Activated B cell treated with CpG ODN at 0.5 μM for 24 hours (primary cell): ENCODE data around the gene CXCL14. TPM values are rescaled to one million over a fixed set of nuclear protein-coding genes. Genes with fewer than 3 reads are reported as not detected.

Experiments used
- ATAC-seq: fragments of 200-7000 bp; cut with Tn5 transposase; one replicate; pipeline ENCODE4 v1.10.0; 2021; ENCODE audit warnings: low read depth, mild to moderate bottlenecking, moderate library complexity
- CTCF ChIA-PET: fragments of 350-600 bp; sonication (Branson Sonifier 250); formaldehyde crosslinking; loops from one replicate; lab custom pipeline; 2021; ENCODE audit warnings: antibody characterized with exemption; lab: Charles Lee
- POLR2A ChIA-PET: fragments of 350-600 bp; sonication (Branson Sonifier 250); formaldehyde crosslinking; loops from one replicate; lab custom pipeline; 2021; ENCODE audit warnings: antibody characterized with exemption; lab: Charles Lee
- DNase-seq: peaks from one replicate; pipeline ENCODE4 v3.0.0; 2022
- H3K27ac Mint-ChIP-seq: one replicate; pipeline ENCODE4 v1.8.0; 2020; ENCODE audit warnings: mixed read lengths
- H3K27me3 Mint-ChIP-seq: one replicate; pipeline ENCODE4 v1.8.0; 2021; ENCODE audit warnings: mixed read lengths
- H3K36me3 Mint-ChIP-seq: one replicate; pipeline ENCODE4 v1.8.0; 2021; ENCODE audit warnings: low read depth, mixed read lengths
- H3K4me1 Mint-ChIP-seq: one replicate; pipeline ENCODE4 v1.8.0; 2021; ENCODE audit warnings: mixed read lengths
- H3K4me3 Mint-ChIP-seq: one replicate; pipeline ENCODE4 v1.8.0; 2020; ENCODE audit warnings: mild to moderate bottlenecking, mixed read lengths
- H3K9me3 Mint-ChIP-seq: one replicate; pipeline ENCODE4 v1.8.0; 2020; ENCODE audit warnings: mixed read lengths
- intact Hi-C: fragments of 100-400 bp; cut with micrococcal nuclease; formaldehyde crosslinking; loops from one replicate; pipeline ENCODE4 v1.15.1; 2024
- total RNA-seq: library from RNA; stranded (reverse); gene quantifications from 2 replicates; pipeline ENCODE4 v1.2.3, GENCODE V29; 2022
- TF ChIP-seq, protein P1 (sequence below): fragments of 200-600 bp; IDR thresholded peaks from one replicate; pipeline ENCODE4 v1.8.0; 2022; ENCODE audit warnings: antibody characterized with exemption, mild to moderate bottlenecking

Gene CXCL14
- total RNA-seq, 1 donor from 2014 or later: not detected

DNA sequence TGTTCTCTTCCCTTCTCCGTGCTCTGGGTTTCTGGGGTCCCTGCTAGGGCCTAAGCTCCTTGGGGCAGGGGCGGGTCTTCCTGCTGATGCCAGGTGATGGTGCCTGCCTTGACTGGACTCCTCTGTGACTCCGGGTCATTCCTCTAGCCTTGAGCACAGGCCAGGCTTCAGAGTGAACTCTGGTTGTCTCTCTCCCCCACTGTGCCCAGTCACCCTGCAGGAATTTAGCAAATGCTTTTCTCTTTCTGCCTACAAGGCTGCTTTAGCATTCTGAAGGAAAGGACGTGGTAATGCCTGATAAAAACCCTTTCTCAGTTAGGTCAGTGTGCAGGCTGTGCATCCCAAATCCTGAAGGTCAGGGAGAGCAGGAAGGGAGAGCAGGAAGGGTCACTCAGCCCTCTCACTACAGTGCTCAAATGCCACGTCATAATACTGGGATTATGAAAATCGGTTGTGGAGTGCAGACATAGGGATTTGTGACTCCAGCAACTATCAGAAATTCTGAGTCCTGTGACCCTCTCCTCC lies 2.7 kb downstream of the CXCL14 start:
- peaks cover 50% of the 10 kb centered on the region for H3K27me3 Mint-ChIP-seq
- H3K36me3 Mint-ChIP-seq: no peaks in the 10 kb centered on the region
- DNase-seq: no peak
- no peaks in the 10 kb centered on the region for H3K4me1 Mint-ChIP-seq
- H3K4me3 Mint-ChIP-seq: no peak overlapping the region
- no peak for ATAC-seq
- ChIA-PET POLR2A (no interaction called here), CTCF (interaction anchor here (1.5 kb wide), 1 partner anchor 10 kb away, joined by 3 read pairs; no protein-coding TSS in a partner anchor)
- intact Hi-C loops: no loop called here
- no peak overlapping the region for H3K27ac Mint-ChIP-seq
- TF ChIP-seq, protein P1, sequence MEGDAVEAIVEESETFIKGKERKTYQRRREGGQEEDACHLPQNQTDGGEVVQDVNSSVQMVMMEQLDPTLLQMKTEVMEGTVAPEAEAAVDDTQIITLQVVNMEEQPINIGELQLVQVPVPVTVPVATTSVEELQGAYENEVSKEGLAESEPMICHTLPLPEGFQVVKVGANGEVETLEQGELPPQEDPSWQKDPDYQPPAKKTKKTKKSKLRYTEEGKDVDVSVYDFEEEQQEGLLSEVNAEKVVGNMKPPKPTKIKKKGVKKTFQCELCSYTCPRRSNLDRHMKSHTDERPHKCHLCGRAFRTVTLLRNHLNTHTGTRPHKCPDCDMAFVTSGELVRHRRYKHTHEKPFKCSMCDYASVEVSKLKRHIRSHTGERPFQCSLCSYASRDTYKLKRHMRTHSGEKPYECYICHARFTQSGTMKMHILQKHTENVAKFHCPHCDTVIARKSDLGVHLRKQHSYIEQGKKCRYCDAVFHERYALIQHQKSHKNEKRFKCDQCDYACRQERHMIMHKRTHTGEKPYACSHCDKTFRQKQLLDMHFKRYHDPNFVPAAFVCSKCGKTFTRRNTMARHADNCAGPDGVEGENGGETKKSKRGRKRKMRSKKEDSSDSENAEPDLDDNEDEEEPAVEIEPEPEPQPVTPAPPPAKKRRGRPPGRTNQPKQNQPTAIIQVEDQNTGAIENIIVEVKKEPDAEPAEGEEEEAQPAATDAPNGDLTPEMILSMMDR: no peak
- no peaks in the 10 kb centered on the region for H3K9me3 Mint-ChIP-seq

DNA sequence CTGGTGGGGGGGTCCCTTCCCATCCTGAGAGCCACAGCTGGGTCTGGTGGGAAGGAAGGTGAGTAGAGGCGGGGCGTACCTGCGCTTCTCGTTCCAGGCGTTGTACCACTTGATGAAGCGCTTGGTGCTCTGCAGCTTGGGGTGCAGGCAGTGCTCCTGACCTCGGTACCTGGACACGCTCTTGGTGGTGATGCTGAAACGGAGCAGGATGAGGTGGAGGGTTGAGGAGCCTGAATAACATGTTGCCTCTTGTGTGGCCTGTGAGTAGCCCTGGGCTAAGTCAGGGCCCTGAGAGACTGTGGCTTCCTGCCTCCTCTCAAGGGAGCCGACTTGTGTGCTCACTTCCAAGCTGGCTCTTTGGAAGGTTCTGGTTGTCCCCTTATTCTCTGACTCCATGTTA lies 4.3 kb downstream of the CXCL14 start:
- Mint-ChIP-seq H3K27me3 (peaks cover 42% of the 10 kb centered on the region), H3K9me3 (no peaks in the 10 kb centered on the region), H3K4me3 (no peak overlapping the region), H3K27ac (no peak overlapping the region), H3K36me3 (no peaks in the 10 kb centered on the region), H3K4me1 (no peaks in the 10 kb centered on the region)
- ChIA-PET POLR2A (no interaction called here), CTCF (no interaction called here)
- intact Hi-C loops: no loop called here
- DNase-seq (no peak), ATAC-seq (no peak)
- TF ChIP-seq, protein P1: no peak

DNA sequence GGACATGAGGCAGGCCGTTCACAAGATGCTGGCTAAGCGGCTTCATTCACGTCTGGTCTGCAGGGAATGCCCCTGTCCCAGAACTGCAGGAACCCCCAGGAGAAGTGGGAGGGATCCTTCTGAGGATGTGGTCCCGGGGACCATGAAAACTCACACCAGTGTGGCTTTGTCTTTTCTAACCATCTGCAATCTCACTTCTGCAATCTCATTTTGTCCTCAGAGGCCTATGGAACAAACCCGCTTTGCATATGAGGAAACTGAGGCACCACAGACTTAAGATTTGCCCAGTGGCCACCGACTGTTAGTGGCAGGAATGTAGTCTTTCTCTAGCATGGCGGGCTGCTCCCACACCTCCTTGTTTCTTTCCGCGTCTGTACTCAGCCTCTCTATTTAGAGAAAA lies 6.9 kb downstream of the CXCL14 start:
- H3K9me3 Mint-ChIP-seq: no peaks in the 10 kb centered on the region
- no peak for DNase-seq
- H3K4me3 Mint-ChIP-seq: no peak overlapping the region
- TF ChIP-seq, protein P1: no peak
- no peaks in the 10 kb centered on the region for H3K36me3 Mint-ChIP-seq
- no peak for ATAC-seq
- no peak overlapping the region for H3K27ac Mint-ChIP-seq
- CTCF ChIA-PET: no interaction called here
- no peaks in the 10 kb centered on the region for H3K4me1 Mint-ChIP-seq
- H3K27me3 Mint-ChIP-seq: peaks cover 21% of the 10 kb centered on the region
- POLR2A ChIA-PET: no interaction called here
- intact Hi-C loops: no loop called here

DNA sequence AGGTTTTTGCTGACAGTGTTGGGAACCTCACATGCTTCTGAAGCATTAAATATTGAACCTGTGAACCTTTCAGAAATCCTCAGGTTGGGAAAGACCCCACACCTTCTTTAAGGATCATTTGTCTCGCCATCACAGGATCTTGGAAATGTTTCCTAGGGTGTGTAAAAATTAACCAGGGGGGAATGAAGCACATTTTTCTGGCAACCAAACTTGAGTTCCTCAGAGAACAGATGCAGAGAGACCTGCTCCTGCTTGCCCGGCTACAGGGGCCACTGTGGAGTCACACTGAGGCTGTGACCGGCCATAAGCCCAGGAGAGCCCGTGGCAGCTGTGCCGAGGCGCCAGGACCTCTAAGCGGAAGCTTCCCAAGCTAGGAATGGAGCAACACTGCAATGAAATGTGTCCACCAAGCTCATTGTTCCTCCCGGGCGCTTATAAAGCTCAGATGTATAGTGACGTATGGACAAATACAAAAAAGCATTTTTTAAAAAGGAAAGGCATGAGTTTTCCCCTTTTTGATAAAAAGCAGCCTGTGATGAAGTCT lies 7.7 kb downstream of the CXCL14 start:
- ATAC-seq (no peak), DNase-seq (no peak)
- Mint-ChIP-seq H3K27ac (no peak overlapping the region), H3K9me3 (no peaks in the 10 kb centered on the region), H3K36me3 (no peaks in the 10 kb centered on the region), H3K4me3 (no peak overlapping the region), H3K4me1 (no peaks in the 10 kb centered on the region), H3K27me3 (peaks cover 25% of the 10 kb centered on the region)
- intact Hi-C loops: no loop called here
- TF ChIP-seq, protein P1: no peak
- POLR2A ChIA-PET: no interaction called here
- CTCF ChIA-PET: no interaction called here

DNA sequence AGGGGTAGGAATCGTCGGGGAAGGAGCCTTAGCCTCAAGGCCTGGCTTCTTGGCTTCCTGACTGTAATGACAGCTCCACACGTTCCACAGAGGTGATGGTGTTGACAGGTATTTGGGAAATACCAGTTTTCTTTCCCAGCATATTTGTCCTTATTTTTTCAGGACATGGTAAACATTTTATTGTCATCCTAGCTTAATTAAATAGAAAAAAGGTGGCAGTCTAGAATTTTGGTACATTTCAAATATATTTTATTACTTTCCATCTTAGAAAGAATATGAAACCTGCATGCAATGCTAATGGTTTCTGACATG lies 8.4 kb downstream of the CXCL14 start:
- intact Hi-C loops: no loop called here
- Mint-ChIP-seq H3K9me3 (no peaks in the 10 kb centered on the region), H3K4me1 (no peaks in the 10 kb centered on the region), H3K27me3 (peaks cover 21% of the 10 kb centered on the region), H3K27ac (no peak overlapping the region), H3K36me3 (no peaks in the 10 kb centered on the region), H3K4me3 (no peak overlapping the region)
- DNase-seq: no peak
- CTCF ChIA-PET: interaction anchor here (1.0 to 1.2 kb wide), 2 partner anchors 10 to 108 kb away, joined by 3 to 5 read pairs; no protein-coding TSS in a partner anchor
- ATAC-seq: no peak
- TF ChIP-seq, protein P1: no peak
- POLR2A ChIA-PET: no interaction called here
